NOMO-1 treated with DMSO at 0.1 percent for 48 hours (cell line): ENCODE results near the gene TTC9B.

Source experiments
- DNase-seq: peaks from one replicate; lab custom pipeline; 2025; ENCODE audit not compliant: unreplicated experiment; lab: John Stamatoyannopoulos, UW

The TTC9B gene

DNA sequence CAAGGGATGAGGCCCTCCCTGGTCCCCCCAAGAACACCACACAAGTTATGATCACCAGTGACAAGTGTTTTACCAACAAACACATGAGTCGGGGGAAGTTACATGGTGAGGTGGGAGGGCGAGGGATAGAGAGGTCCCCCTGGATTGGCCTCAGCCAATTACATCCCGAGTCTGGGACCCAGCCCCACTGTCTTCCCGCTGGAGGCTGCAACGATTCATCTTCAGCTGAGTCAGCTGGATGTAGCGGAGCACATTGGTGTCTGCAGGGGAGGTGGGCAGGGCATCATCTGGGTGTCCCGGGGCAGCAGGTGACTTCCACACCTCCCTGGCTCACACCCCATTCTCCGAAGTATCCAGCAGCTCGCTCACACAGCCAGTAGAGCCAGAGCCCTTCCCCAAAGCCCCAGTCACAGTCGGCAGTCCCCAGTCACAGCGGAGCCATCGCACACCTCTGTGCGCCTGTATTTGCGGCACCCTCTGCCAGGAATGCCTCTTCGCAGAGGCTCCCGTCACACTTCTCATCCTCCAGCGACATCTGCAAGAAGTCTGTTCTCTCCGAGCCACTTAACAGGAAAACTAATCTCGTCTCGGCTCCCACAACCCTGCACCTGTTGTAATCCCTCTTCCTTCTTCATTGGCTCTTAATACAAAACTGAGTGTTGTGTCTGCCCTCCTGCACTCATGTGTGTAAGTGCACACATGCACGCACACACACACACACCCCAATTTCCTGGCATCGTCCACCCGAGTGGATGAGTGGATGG lies 2.0 kb downstream of the TTC9B start:
- no peak for DNase-seq

DNA sequence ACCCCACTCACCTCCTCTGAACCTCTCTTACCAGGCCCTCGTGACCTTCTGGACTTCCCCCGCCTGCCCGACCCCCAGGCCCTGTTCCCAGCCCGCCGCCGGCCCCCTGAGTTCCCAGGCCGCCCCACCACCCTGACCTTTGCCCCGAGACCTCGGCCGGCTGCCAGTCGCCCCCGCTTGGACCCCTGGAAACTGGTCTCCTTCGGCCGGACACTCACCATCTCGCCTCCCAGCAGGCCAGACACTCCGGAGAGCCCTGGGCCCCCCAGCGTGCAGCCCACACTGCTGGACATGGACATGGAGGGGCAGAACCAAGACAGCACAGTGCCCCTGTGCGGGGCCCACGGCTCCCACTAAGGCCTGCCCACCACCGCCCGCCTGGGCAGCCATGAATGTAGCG lies 3.2 kb downstream of the TTC9B start:
- no peak for DNase-seq

DNA sequence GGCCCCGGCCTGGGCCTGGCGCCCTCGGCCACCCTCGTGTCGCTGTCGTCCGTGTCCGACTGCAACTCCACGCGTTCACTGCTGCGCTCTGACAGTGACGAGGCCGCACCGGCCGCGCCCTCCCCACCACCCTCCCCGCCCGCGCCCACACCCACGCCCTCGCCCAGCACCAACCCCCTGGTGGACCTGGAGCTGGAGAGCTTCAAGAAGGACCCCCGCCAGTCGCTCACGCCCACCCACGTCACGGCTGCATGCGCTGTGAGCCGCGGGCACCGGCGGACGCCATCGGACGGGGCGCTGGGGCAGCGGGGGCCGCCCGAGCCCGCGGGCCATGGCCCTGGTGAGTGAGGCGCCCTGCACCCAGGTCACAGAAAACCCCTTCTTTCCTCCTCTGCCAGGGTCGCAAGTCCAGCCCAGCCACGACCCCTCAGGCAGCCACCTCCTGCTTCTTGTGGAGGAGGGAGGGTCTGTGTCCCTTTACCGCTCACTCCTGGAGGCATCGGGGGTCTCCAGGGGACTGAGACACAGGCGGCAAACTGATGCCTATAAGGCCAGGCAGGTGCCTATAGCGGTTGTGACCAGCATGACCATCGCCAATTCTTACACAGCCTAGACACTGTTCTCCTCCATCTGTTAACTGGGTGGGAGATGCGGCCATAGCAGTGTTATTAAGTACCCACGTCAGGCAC lies 4.2 kb downstream of the TTC9B start:
- DNase-seq = no peak

- DNase-seq = no peak
Observed at GRCh38 chr19:40213251-40213829, 4.8 kb downstream of the TTC9B start.

- DNase-seq = no peak
Observed at GRCh38 chr19:40210889-40211288, 7.3 kb downstream of the TTC9B start.

DNA sequence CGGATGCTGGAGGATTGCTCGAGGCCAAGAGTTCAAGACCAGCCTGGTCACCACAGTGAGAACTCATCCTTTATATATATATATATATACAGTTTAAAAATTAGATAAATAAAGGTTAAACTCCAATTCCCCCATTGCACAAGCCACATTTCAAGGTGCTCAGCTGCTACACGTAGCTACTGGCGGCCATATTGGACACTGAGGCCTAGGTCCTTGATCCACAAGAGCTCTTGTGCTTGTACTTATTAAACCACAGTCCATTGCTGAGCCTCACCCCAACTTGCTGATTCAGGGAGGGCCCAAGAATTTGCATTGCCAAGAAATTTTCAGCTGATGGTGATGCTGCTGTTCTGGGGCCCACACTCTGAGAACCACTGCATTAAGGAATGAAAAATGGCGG lies 9.6 kb downstream of the TTC9B start:
- DNase-seq = no peak

GRCh38 chr19:40205760-40206159 lies 12.4 kb downstream of the TTC9B start:
- no peak for DNase-seq

DNA sequence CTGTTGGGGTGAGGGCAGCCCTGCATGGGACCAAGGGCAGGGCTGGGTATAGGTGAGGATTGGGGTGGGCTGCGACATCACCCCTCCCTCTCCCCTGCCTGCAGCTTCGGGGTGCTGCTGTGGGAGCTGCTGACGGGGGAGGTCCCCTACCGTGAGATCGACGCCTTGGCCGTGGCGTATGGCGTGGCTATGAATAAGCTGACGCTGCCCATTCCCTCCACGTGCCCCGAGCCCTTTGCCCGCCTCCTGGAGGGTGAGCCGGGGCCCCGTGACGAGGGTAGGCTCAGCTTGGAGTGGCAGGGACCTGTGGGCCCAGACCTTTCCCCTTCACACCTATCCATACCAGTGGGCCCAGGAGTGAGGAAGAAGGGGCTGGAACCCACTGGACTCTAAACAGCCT lies 13.8 kb downstream of the TTC9B start:
- no peak for DNase-seq

GRCh38 chr19:40200341-40201099 lies 17.7 kb downstream of the TTC9B start:
- DNase-seq = no peak

DNA sequence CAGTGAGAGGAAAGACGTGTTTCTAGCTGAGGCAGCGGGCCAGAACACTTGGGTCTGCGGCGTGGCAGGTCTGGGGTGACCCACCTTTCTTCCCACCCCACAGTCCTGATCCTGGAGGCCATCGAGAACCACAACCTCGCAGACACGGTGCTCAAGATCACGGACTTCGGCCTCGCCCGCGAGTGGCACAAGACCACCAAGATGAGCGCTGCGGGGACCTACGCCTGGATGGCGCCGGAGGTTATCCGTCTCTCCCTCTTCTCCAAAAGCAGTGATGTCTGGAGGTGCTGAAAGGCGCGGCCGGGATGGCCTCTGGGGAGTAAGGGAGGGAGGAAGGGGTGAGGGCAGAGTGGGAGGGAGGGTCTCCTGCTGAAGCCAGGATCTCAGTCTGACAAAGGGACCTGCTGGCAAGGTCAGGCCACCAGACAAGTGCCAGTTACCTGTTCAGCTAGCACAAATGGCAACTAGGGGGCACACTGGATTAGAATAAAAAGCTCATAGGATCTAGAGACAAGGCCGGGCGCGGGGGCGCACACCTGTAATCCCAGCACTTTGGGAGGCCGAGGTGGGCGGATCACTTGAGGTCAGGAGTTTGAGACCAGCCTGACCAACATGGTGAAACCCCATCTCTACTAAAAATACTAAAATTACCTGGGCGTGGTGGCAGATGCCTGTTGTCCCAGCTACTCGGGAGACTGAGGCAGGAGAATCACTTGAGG lies 19.8 kb downstream of the TTC9B start:
- no peak for DNase-seq

DNA sequence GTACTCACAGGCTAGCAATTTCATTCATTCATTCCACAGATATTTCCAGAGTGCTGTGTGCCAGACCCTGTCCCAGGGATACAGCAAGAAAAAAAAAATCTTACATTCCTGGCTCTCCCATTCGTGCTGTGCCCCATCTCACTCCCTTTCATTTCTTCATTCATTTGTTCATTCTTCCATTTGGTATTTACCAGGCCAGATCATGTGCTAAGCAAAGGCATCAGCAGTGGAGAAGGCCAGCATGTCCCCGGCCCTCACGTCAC lies 24.7 kb downstream of the TTC9B start:
- DNase-seq = no peak

GRCh38 chr19:40192758-40193586 lies 25.2 kb downstream of the TTC9B start:
- no peak for DNase-seq

- peak; percentile 3 for DNase-seq
Observed at GRCh38 chr19:40191836-40192646, 26.1 kb downstream of the TTC9B start.

DNA sequence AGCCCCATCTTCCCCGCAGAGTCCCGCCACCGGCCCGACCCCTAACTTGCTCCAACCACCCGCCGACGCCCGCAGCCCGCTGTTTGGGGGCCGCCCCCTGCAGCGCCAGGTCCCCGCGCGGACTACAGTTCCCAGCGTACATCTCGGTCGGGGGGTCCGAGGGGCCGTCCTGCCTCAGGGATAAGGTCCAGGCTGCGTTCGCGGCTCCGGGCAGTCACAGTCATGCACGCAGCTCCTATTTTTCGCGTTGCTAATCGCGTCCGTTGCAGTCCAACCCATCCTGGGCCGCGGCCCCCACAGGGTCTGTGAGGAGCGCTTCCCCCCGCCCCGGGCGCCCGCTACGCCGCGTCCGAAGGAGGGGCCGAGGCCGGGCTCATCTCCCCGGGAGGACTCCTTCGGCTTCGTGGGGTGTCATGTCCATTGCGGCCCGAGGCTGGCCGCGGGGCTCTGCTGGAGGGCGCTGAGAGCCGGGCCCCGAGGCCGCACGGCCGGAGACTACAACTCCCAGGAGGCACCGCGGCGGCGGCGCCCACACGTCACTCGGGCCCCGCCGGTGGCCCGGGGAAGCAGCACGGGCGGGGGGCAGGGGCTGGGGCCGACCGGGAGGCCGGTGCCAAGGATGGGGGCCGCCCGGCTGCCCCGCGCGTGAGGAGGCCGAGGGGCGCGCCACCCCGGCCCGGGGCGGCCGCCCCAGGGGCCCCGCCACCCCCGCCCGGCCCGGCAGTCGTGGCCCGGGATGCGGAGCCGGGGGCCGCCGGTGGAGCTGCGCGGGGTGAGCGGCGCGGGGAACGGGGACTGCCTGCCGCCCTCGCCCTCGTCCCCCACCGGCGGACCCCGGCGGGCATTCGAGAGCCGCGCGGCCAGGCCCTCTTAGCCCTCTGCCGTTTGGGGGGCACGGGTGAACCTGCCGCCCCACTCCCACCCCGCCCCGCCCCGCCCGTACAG lies 27.0 kb downstream of the TTC9B start, which contains the start of gene MAP3K10:
Gene MAP3K10, plus strand, starts transcription at position 536 of the 945 bp plus-strand sequence. CDS start 606 bp downstream, outside the sequence.
- peak; percentile 40 for DNase-seq

- DNase-seq = no peak
Observed at GRCh38 chr19:40184273-40184672, 33.9 kb downstream of the TTC9B start.

DNA sequence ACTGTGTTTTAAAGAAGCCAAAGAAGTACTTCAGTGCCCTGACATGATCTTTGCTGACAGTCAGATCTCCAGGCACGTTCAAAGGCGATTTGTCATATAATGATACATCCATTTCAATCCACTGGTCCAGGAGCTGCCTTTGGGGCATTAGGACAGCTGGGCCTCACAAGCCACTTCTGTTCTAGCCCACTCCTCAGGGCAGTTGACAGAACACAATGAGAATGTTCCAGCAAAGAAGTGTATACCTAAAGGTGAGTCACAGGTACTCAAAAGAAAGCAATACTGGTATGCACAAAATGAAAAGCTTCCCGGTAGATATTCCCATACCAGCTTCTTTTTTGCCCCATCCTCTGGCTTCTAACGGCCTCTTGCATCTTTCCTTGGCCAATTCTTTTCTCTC lies 39.4 kb downstream of the TTC9B start:
- no peak for DNase-seq

DNA sequence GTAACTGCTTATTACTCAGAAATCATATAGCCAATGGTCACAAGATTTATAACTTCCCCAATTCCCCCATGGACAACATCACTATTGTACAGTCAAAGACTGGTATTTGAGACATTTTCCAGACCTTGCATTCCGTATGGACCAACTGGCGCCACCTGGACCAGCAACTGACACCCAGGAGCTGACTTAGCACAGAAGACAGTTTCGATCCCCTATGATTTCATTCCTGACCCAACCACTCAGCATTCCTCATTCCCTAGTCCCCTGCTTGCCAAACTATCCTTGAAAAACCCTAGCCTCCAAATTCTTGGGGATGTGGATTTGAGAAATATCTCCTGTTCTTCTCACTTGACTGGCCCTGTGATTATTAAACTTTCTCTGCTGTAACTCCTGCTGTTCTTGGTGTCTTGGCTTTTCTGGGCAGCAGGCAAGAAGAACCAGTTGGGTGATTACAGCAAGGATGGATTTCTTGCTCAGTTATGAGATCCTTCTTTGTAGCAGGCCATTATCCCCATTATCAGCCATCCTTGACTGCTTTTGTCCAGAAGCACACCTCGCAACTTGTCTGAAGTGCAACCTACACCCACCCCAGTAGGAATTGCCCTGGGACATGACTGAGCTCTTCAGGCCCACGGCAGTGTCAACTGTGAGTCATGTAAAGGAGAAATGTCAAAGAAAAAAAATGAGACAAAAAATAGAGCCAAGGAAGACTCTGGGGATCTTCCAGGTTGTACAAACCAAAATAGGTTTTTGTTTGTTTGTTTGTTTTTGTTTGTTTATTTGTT lies 40.7 kb downstream of the TTC9B start:
- no peak for DNase-seq
